HG03469 (cell line): ENCODE data around the gene HELZ.
"Not testable (repeated sequence)": the region's sequence is repeated elsewhere in the genome, so short reads cannot be mapped to it uniquely, and the experiment has no call there.

ENCODE experiments used
- ATAC-seq: cut with Tn5 transposase; IDR thresholded peaks from one replicate; pipeline ENCODE4 v1.9.1; 2021; ENCODE audit warnings: mild to moderate bottlenecking, moderate library complexity, moderate number of reproducible peaks; ENCODE audit not compliant: unreplicated experiment

Gene HELZ

GRCh38 chr17:67123699-67124098 lies 121.3 kb downstream of the HELZ start:
- no peak for ATAC-seq

GRCh38 chr17:67121316-67121891 lies 123.6 kb downstream of the HELZ start:
- no peak for ATAC-seq

GRCh38 chr17:67119102-67119501 lies 125.9 kb downstream of the HELZ start:
- ATAC-seq = no peak

GRCh38 chr17:67116045-67116575 lies 128.9 kb downstream of the HELZ start:
- ATAC-seq = no peak

- ATAC-seq = no peak
Measured at GRCh38 chr17:67115401-67115800, 129.6 kb downstream of the HELZ start.

- no peak for ATAC-seq
Measured at GRCh38 chr17:67113486-67113885, 131.5 kb downstream of the HELZ start.

DNA sequence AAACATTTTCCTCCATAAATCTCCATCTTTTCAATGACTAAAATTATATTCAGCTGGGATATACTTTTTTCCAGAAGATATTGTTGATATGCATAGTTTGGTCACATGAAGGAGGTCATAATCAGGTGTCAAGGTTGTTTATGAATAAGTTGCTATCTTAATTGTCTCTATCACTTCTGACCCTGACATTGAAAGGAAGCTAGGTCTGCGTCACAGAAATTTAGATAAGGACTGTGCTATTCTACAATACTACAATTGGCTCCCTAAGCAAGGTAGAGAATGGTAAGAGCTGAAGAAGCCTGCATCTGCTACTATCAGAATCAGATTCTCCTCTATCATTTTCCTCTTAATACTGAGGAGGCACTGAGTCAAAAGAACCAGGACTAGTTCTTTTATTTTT lies 133.2 kb downstream of the HELZ start:
- no peak for ATAC-seq

- no peak for ATAC-seq
Measured at GRCh38 chr17:67111327-67111726, 133.7 kb downstream of the HELZ start.

- no peak for ATAC-seq
Measured at GRCh38 chr17:67110619-67111018, 134.4 kb downstream of the HELZ start.

GRCh38 chr17:67109111-67109510 lies 135.9 kb downstream of the HELZ start:
- no peak for ATAC-seq

DNA sequence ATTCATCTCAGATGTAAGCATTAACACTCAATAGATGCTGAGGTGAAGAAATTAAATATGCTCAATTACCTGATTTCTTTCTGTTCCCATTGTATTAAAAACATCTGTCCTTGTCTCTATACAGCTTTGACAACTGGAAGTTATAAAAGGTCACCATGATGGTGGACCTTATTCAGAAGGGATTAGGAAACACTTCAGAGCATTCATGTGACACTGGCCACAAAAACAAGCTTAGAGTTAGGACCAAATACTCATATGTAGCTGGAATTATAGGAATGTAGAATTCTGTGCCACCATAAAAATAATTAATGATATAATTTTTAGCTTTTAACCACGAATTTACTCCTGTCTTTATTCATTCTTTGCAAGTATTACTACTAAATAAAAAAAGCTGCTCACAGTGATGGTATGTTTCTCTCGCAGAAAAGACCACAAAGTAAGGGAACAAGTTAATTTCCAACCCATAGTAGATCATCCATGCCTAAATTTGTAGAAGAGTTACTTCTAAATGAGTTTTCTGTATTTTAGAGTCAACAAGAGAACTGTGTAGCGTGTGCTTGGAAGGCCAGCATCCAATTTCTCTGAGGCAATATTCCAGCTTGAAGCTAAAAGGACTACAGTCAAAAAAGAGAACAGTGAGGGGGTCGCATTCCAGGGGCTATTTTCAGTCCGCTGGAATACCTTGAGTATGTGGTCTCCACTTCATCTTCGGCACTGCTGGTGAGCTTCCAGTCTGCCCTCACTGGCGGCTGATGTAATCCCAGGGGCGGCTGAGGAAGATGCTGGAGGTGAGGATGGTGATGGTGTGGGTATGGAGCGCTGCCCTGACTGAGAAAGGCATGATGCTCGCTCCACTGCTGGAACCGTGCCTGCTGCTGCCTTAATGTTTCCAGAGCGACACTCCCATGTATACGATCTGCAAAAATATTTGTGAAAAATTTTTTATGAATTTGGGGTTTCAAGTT lies 136.9 kb downstream of the HELZ start:
- ATAC-seq = no peak

DNA sequence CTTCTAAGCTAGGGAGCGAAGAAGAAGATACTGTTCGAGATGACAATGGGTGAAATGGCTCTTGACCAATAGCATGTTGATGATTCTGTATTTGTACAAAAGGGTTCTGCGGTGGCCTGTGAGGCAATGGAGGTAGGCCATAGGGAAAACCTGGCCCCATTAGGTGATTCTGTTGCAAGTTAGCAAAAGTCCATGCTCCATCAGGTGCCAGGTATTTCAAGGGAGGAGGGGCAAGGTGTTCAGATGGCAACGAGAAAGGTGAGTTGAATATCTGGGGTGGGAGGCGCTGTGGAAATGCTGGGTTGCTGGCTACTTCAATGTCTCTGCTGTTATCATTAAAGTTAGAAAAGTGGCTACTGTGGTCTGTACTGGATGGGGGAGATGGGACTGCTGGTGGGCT lies 137.8 kb downstream of the HELZ start:
- ATAC-seq = no peak

- ATAC-seq = no peak
Measured at GRCh38 chr17:67105213-67105612, 139.8 kb downstream of the HELZ start.

- not testable (repeated sequence) for ATAC-seq
Measured at GRCh38 chr17:67104641-67105040, 140.4 kb downstream of the HELZ start.

DNA sequence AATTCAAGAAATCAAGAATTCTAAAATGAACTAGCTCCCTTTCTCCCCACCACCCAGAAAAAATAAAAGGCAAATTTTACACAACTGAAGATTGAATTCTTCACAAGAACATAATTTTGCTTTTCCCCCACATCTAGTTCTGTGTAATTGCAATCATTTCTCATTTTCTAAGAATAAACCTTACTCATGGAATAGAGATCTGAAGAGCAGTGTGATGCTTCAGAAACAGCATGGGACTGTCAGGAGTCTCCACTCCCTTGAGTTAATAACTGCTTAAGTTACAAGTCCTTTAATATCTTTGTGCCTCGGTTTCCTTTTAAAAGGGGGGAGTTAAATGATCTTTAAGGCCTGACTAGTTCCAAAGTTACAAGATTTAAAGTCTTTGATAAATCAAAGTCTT lies 147.0 kb downstream of the HELZ start:
- no peak for ATAC-seq

- no peak for ATAC-seq
Measured at GRCh38 chr17:67096609-67097008, 148.4 kb downstream of the HELZ start.

GRCh38 chr17:67095803-67096202 lies 149.2 kb downstream of the HELZ start:
- ATAC-seq = no peak

DNA sequence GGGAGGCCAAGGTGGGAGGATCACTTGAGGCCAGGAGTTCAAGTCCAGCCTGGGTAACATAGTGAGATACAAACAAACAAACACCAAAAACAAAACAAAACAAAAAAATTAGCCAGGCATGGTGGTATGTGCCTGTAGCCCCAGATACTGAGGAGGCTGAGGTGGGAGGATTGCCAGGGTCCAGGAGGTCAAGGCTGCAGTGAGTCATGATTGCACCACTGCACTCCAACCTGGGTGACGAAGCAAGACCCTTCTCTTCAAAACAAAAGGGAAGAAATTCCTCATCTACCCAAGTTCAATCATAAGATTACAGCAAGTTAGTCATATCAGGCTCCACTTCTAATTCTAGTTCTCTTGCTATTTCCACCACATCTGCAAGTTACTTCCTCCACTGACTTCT lies 149.7 kb downstream of the HELZ start:
- ATAC-seq = not testable (repeated sequence)

GRCh38 chr17:67093348-67093747 lies 151.6 kb downstream of the HELZ start:
- no peak for ATAC-seq

GRCh38 chr17:67092710-67093109 lies 152.3 kb downstream of the HELZ start:
- not testable (repeated sequence) for ATAC-seq

GRCh38 chr17:67092291-67092690 lies 152.7 kb downstream of the HELZ start:
- no peak for ATAC-seq

GRCh38 chr17:67090341-67090740 lies 154.7 kb downstream of the HELZ start:
- ATAC-seq = no peak
